K562 (cell line): ENCODE measurements around the gene KLHDC10. TPM values are rescaled to one million over a fixed set of nuclear protein-coding genes. Genes with fewer than 3 reads are reported as not detected.
A peak's percentile ranks its signal among the peaks of the same experiment; 100 is the strongest.

Experiments
- BACH1 ChIP-seq: fragments of 200-800 bp; sonication (Bioruptor generic); IDR thresholded peaks from 2 replicates; pipeline ENCODE4 v1.6.1; 2016; ENCODE audit warnings: missing genetic modification characterization, missing compliant biosample characterization
- CBX3 ChIP-seq, 2 experiments: IDR thresholded peaks; 1 replicate in 1 of 2; 2 replicates in 1 of 2; pipeline ENCODE4 v1.6.1; 2012; ENCODE audit warnings: inconsistent platforms in 2 of 2, low read length in 2 of 2, borderline replicate concordance in 1 of 2, control low read depth in 1 of 2
- CTBP1 ChIP-seq: fragments of 450-650 bp; IDR thresholded peaks from 2 replicates; pipeline ENCODE4 v1.6.1; 2016; ENCODE audit warnings: borderline replicate concordance
- EP300 ChIP-seq: IDR thresholded peaks from 2 replicates; pipeline ENCODE4 v1.6.1; 2012; ENCODE audit warnings: low read length, improper control_type of control experiment
- FOXJ2 ChIP-seq: fragments of 200-800 bp; sonication (Bioruptor generic); IDR thresholded peaks from 2 replicates; pipeline ENCODE4 v1.6.1; 2016; ENCODE audit warnings: missing genetic modification characterization, missing compliant biosample characterization
- FUS ChIP-seq: fragments of 200-400 bp; formaldehyde crosslinking; optimal IDR thresholded peaks from 2 replicates; pipeline ENCODE3; 2017; ENCODE audit warnings: low read depth, low read length
- L3MBTL2 ChIP-seq: fragments of 450-650 bp; IDR thresholded peaks from 2 replicates; pipeline ENCODE4 v1.6.1; 2016; ENCODE audit warnings: mild to moderate bottlenecking, moderate library complexity
- MEF2A ChIP-seq: IDR thresholded peaks from 2 replicates; pipeline ENCODE4 v1.6.1; 2011; ENCODE audit warnings: low read depth, mild to moderate bottlenecking, low read length, moderate library complexity; ENCODE audit not compliant: control insufficient read depth
- NCOR1 ChIP-seq: fragments of 450-650 bp; IDR thresholded peaks from 2 replicates; pipeline ENCODE4 v1.6.1; 2016; ENCODE audit warnings: mild to moderate bottlenecking, moderate library complexity
- RFX7 ChIP-seq: fragments of 250-450 bp; sonication (Bioruptor Pico); IDR thresholded peaks from 2 replicates; pipeline ENCODE4 v1.5.1; 2021; ENCODE audit warnings: mild to moderate bottlenecking
- RUNX1 ChIP-seq: sonication (generic); IDR thresholded peaks from 2 replicates; pipeline ENCODE4 v1.6.1; 2016; ENCODE audit warnings: antibody characterized with exemption, low read depth
- SMARCA4 ChIP-seq: fragments of 450-650 bp; IDR thresholded peaks from 2 replicates; pipeline ENCODE4 v1.6.1; 2016
- TCFL5 ChIP-seq: fragments of 250-450 bp; sonication (Bioruptor Pico); conservative IDR thresholded peaks from 2 replicates; pipeline ENCODE4 v1.6.1; 2021; ENCODE audit warnings: mild to moderate bottlenecking, moderate library complexity, matching md5 sums
- THAP7 ChIP-seq: fragments of 250-450 bp; sonication (Bioruptor Pico); IDR thresholded peaks from 2 replicates; pipeline ENCODE4 v1.5.0; 2021
- VEZF1 ChIP-seq: fragments of 200-800 bp; sonication (Bioruptor generic); IDR thresholded peaks from 2 replicates; pipeline ENCODE4 v1.6.1; 2017; ENCODE audit warnings: missing genetic modification characterization, missing compliant biosample characterization
- XRCC4 ChIP-seq: IDR thresholded peaks from one replicate; pipeline ENCODE4 v1.6.1; 2011; ENCODE audit not compliant: insufficient read depth, insufficient read length; ENCODE audit errors: extremely low read depth
- YBX1 ChIP-seq: fragments of 450-650 bp; IDR thresholded peaks from 2 replicates; pipeline ENCODE4 v1.7.1; 2016; ENCODE audit warnings: mild to moderate bottlenecking
- YY1 ChIP-seq, 3 experiments: IDR thresholded peaks; 2 replicates each; pipeline ENCODE4 v1.6.1; 2011; ENCODE audit warnings: low read length in 2 of 3, mild to moderate bottlenecking in 2 of 3, moderate library complexity in 2 of 3, borderline replicate concordance in 1 of 3, control low read depth in 1 of 3, low read depth in 1 of 3; ENCODE audit not compliant: insufficient read depth in 3 of 3, insufficient replicate concordance in 2 of 3, control insufficient read depth in 1 of 3, insufficient read length in 1 of 3; ENCODE audit errors: extremely low read depth in 1 of 3
- ZNF12 ChIP-seq: sonication (generic); formaldehyde crosslinking; IDR thresholded peaks from 2 replicates; pipeline ENCODE4 v1.4.0; 2020; ENCODE audit warnings: mild to moderate bottlenecking, missing genetic modification reagents
- ZNF511 ChIP-seq: sonication (generic); formaldehyde crosslinking; IDR thresholded peaks from 2 replicates; pipeline ENCODE4 v1.8.0; 2022; ENCODE audit warnings: mild to moderate bottlenecking, missing genetic modification reagents
- polyA plus RNA-seq, 8 experiments: library from polyadenylated mRNA; depleted of rRNA in 4 of 8; stranded (reverse) in 5 of 8; unstranded in 3 of 8; fragments of >200 nt; fragmentation: Nextera tagmentation in 2 of 8; fragmentation: Illumina TruSeq in 1 of 8; extraction: Ambion mirVana in 2 of 8; extraction: Trizol in 1 of 8; gene quantifications; 2 replicates each; pipeline versions ENCODE4 v1.2.1 to v1.2.3, GENCODE V29; 2011 to 2014; ENCODE audit warnings: inconsistent platforms in 1 of 8, missing spikeins in 1 of 8
- total RNA-seq, 7 experiments: library from RNA; depleted of rRNA in 6 of 7; stranded (reverse); fragments of >200 nt in 6 of 7; fragmentation: Illumina TruSeq in 2 of 7; extraction: Trizol in 2 of 7; gene quantifications; 2 replicates each; pipeline versions ENCODE4 v1.2.1 to v1.2.3, GENCODE V29; 2011 to 2021; ENCODE audit warnings: low replicate concordance in 1 of 7
- TF ChIP-seq, protein P1 (sequence below): sonication (generic); formaldehyde crosslinking; IDR thresholded peaks from 2 replicates; pipeline ENCODE4 v1.8.0; 2022; ENCODE audit warnings: mild to moderate bottlenecking, missing genetic modification reagents
- TF ChIP-seq, protein P2 (sequence below), 2 experiments: fragments of 450-650 bp; conservative IDR thresholded peaks; 2 replicates each; pipeline ENCODE4 v1.6.1; 2017; ENCODE audit warnings: mild to moderate bottlenecking in 2 of 2, moderate library complexity in 2 of 2

Gene KLHDC10
- total and polyA plus RNA-seq, 9 of the 15 experiments (the other 6 are each of a cell fraction or from before 2014, with no cell fraction given): 9.8 to 80.5 (median 31.4) TPM

DNA sequence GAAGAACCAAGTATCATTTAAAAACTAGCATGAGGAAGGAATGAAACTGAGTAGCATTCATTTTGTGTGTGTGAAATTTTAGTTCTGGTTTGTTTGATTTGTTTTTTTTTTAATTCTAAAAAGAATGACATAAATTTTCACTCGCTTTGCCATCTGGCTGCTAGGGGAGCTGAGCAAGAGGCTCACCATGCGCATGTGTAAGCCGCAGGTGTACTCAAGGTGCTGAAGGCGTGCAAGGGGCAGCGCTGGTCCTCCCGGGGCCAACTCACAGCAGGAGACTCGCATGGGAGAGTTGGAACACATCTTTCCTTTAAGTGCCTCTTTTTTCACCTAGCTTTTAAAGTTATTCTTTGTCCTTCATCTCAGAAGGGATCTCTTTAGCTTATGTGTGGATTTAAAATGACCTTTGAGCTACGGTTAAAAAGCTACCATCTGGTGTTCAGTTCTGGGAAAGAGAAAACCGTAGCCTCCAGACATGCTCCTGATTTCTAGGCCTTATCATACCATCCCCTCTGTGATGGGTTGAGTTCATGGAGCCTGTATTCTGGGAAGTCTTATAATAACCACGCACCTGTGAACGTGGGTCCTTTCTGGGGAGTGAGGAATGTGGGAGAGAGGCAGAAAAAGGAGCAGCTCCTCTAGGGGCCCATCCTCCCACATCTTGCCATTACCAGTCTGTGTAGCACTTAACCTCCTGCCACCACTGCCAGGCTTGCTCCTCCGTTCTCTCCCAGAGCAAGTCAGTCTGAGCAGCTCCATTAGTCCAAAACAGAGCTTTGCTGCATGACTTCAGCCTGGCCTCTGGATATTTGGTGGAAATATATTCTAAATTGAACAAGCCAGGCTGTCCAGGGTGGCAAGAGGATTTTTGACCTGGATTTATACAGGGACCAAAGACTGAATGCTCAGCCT, 61.9 kb downstream of the KLHDC10 start (continued):
- TF ChIP-seq, protein P1, sequence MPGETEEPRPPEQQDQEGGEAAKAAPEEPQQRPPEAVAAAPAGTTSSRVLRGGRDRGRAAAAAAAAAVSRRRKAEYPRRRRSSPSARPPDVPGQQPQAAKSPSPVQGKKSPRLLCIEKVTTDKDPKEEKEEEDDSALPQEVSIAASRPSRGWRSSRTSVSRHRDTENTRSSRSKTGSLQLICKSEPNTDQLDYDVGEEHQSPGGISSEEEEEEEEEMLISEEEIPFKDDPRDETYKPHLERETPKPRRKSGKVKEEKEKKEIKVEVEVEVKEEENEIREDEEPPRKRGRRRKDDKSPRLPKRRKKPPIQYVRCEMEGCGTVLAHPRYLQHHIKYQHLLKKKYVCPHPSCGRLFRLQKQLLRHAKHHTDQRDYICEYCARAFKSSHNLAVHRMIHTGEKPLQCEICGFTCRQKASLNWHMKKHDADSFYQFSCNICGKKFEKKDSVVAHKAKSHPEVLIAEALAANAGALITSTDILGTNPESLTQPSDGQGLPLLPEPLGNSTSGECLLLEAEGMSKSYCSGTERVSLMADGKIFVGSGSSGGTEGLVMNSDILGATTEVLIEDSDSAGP (CRISPR knock-in tag): no peak
- TF ChIP-seq MEF2A (peak; percentile 76; the same call in 1 of the 2 replicates), TCFL5 (CRISPR knock-in tag) (no peak), CBX3 (IDR thresholded peaks at IDR 0.05; ENCODE audit: borderline replicate concordance in 1 of 2, low read length in 2 of 2) (peak in 1 of 2 experiments; percentile 44; a peak in 1 of 3 replicates), YBX1 (no peak), FUS (no peak), EP300 (peak; percentile 94), SMARCA4 (peak; percentile 84), L3MBTL2 (peak; percentile 37; the same call in 1 of the 2 replicates), VEZF1 (CRISPR knock-in tag) (no peak), RFX7 (CRISPR knock-in tag) (no peak), ZNF12 (CRISPR knock-in tag) (no peak), YY1 (IDR thresholded peaks at IDR 0.05; ENCODE audit: borderline replicate concordance in 1 of 3, control insufficient read depth in 1 of 3, extremely low read depth in 1 of 3, insufficient read depth in 3 of 3, insufficient read length in 1 of 3, insufficient replicate concordance in 2 of 3, low read depth in 1 of 3, low read length in 2 of 3) (peak in 1 of 3 experiments; percentile 3), RUNX1 (no peak; the same call in 1 of the 2 replicates), CTBP1 (peak; percentile 91), THAP7 (CRISPR knock-in tag) (no peak), XRCC4 (no peak), FOXJ2 (tag) (no peak), ZNF511 (0 out of 2 replicates have a peak, but pooled peaks have one; percentile 49), BACH1 (no peak), NCOR1 (peak; percentile 92)
- TF ChIP-seq, protein P2, sequence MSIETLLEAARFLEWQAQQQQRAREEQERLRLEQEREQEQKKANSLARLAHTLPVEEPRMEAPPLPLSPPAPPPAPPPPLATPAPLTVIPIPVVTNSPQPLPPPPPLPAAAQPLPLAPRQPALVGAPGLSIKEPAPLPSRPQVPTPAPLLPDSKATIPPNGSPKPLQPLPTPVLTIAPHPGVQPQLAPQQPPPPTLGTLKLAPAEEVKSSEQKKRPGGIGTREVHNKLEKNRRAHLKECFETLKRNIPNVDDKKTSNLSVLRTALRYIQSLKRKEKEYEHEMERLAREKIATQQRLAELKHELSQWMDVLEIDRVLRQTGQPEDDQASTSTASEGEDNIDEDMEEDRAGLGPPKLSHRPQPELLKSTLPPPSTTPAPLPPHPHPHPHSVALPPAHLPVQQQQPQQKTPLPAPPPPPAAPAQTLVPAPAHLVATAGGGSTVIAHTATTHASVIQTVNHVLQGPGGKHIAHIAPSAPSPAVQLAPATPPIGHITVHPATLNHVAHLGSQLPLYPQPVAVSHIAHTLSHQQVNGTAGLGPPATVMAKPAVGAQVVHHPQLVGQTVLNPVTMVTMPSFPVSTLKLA (conservative IDR thresholded peaks at IDR 0.05): no peak; a peak in 1 of 4 replicates
